H1 (cell line): ENCODE results near the gene VIPR1.
A peak's percentile ranks its signal among the peaks of the same experiment; 100 is the strongest.

Experiments
- CEBPB ChIP-seq: IDR thresholded peaks from 2 replicates; pipeline ENCODE4 v1.6.1; 2012; ENCODE audit warnings: low read depth, low read length
- CHD2 ChIP-seq: IDR thresholded peaks from 2 replicates; pipeline ENCODE4 v1.6.1; 2012; ENCODE audit warnings: low read length, improper control_type of control experiment
- CTCF ChIP-seq, 3 experiments: IDR thresholded peaks; 1 replicate in 2 of 3; 2 replicates in 1 of 3; pipeline versions ENCODE4 v1.5.1 to v1.6.1; 2011; ENCODE audit warnings: low read length in 3 of 3, mild to moderate bottlenecking in 3 of 3, inconsistent platforms in 2 of 3, low read depth in 1 of 3, moderate library complexity in 1 of 3; ENCODE audit not compliant: insufficient read depth in 1 of 3; ENCODE audit errors: control extremely low read depth in 1 of 3
- EP300 ChIP-seq, 2 experiments: IDR thresholded peaks; 1 replicate in 1 of 2; 2 replicates in 1 of 2; pipeline ENCODE4 v1.6.1; 2011 to 2012; ENCODE audit warnings: low read depth in 2 of 2, low read length in 2 of 2, mild to moderate bottlenecking in 2 of 2, borderline replicate concordance in 1 of 2, inconsistent platforms in 1 of 2, moderate library complexity in 1 of 2
- EZH2 ChIP-seq: fragments of 200-600 bp; sonication (generic); IDR thresholded peaks from 2 replicates; pipeline ENCODE4 v1.7.1; 2012; ENCODE audit warnings: low read depth, mild to moderate bottlenecking, moderate library complexity, low read length, inconsistent platforms; ENCODE audit not compliant: severe bottlenecking
- GABPA ChIP-seq: IDR thresholded peaks from 2 replicates; pipeline ENCODE4 v1.6.1; 2011; ENCODE audit warnings: mild to moderate bottlenecking, low read length, moderate library complexity, borderline replicate concordance; ENCODE audit not compliant: insufficient read depth
- GTF2F1 ChIP-seq: IDR thresholded peaks from 2 replicates; pipeline ENCODE4 v1.6.1; 2012; ENCODE audit warnings: low read depth, low read length, improper control_type of control experiment, borderline replicate concordance
- HDAC6 ChIP-seq: IDR thresholded peaks from one replicate; pipeline ENCODE4 v1.7.1; 2012; ENCODE audit warnings: low read depth, mild to moderate bottlenecking, inconsistent platforms, low read length, moderate library complexity
- JUND ChIP-seq: IDR thresholded peaks from 2 replicates; pipeline ENCODE4 v1.6.1; 2011; ENCODE audit warnings: mild to moderate bottlenecking, improper control_type of control experiment, low read length
- MAX ChIP-seq: IDR thresholded peaks from 2 replicates; pipeline ENCODE4 v1.6.1; 2012; ENCODE audit warnings: inconsistent platforms
- POLR2A ChIP-seq, 2 experiments: IDR thresholded peaks; 1 replicate in 1 of 2; 2 replicates in 1 of 2; pipeline ENCODE4 v1.6.1; 2011; ENCODE audit warnings: low read depth in 2 of 2, low read length in 2 of 2, mild to moderate bottlenecking in 2 of 2; ENCODE audit errors: control extremely low read depth in 1 of 2
- POLR2AphosphoS5 ChIP-seq: IDR thresholded peaks from 2 replicates; pipeline ENCODE4 v1.6.1; 2011; ENCODE audit warnings: low read depth, low read length
- RNF2 ChIP-seq: fragments of 200-900, 300-1000 bp; sonication (generic); IDR thresholded peaks from 2 replicates; pipeline ENCODE4 v1.7.1; 2016; ENCODE audit warnings: borderline replicate concordance, low read depth, mild to moderate bottlenecking, antibody characterized with exemption, low read length; ENCODE audit not compliant: poor library complexity, severe bottlenecking; ENCODE audit errors: missing control alignments
- SUZ12 ChIP-seq: fragments of 200-600 bp; sonication (generic); IDR thresholded peaks from 2 replicates; pipeline ENCODE4 v1.6.1; 2012; ENCODE audit warnings: mild to moderate bottlenecking, inconsistent platforms, low read length, moderate library complexity, mixed read lengths

GRCh38 chr3:42572278-42572677 lies 69.8 kb downstream of the VIPR1 start:
- TF ChIP-seq EZH2 (no peak), SUZ12 (no peak), POLR2AphosphoS5 (no peak), MAX (no peak), CTCF (IDR thresholded peaks at IDR 0.05; ENCODE audit: control extremely low read depth in 1 of 3, insufficient read depth in 1 of 3, low read depth in 1 of 3, low read length in 3 of 3) (peak; percentile 71 to 89 (median 78)), GTF2F1 (no peak), POLR2A (IDR thresholded peaks at IDR 0.05; ENCODE audit: control extremely low read depth in 1 of 2, low read depth in 2 of 2, low read length in 2 of 2) (no peak), GABPA (no peak), CEBPB (no peak), CHD2 (no peak), EP300 (IDR thresholded peaks at IDR 0.05; ENCODE audit: borderline replicate concordance in 1 of 2, low read depth in 2 of 2, low read length in 2 of 2) (no peak), HDAC6 (no peak), JUND (no peak), RNF2 (no peak)
